GM19351 (cell line): Measurements from ENCODE around the gene NXPH2.

ENCODE experiments used
- ATAC-seq: cut with Tn5 transposase; IDR thresholded peaks from one replicate; pipeline ENCODE4 v1.9.1; 2021; ENCODE audit warnings: mild to moderate bottlenecking, moderate library complexity; ENCODE audit not compliant: unreplicated experiment

Gene NXPH2

DNA sequence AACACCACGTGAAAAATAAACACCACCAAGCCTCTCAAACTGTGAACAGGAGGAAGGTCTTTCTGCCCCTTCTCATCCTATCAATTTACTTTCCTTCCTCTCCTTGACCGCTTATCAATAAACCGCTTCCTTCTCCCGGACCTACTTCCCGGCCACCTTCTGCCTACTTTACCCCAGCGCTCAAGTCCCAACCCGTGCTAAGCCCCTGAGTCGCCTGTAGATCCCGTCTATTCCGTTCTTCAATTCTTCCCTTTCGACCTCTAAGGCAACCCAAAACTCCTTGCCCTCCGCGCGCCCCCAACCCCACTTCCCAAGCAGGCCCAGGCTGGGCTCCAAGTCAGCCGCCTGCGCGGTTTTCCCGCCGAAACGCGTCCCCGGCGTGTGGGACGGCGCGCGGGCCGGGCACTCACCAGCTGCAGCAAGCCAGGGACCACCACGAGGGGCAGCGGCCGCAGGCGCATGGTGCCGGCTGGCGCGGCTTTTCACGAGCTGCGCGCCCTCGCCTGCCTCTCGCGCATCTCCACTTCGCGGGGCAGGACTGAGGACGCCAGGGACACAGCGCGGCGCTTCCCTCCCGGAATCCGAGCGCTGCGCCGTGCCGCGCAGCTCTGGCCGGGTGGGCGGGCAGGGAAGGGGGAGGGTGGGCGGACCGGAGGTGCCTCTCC is at the start of gene NXPH2:
Gene NXPH2 (minus strand): TSS at position 610 of the 665 bp plus-strand sequence. CDS start 149 bp downstream, at position 461.
- no peak for ATAC-seq

DNA sequence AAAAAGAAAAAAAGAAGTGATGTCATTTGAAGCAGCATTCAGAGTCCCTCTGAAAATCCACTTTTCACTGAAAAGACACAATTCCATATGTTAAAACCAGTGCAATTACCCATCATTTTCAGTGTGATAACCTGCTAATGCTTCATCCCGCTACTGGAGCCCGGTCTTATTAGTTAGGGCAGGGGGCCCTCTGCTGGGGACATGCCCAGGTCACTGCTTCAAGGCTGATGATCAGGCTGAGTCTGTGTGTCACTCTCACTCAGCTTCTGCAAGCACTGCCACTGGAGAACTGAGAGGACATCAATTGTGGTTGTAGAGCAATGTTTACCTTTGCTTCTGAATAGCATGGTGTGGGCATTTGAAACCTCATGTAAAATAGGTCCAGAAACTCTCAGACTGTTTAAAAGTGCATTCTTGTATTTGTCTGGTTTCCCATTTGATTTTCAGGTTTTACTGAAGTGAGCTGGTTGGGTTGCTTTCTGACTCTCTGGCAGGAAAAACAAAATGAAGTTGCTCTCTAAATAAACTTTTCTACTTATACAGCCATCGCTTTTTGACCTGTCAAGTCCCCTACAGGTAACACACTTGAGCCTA is 49.2 kb upstream of the NXPH2 start:
- peak; percentile 74 for ATAC-seq

DNA sequence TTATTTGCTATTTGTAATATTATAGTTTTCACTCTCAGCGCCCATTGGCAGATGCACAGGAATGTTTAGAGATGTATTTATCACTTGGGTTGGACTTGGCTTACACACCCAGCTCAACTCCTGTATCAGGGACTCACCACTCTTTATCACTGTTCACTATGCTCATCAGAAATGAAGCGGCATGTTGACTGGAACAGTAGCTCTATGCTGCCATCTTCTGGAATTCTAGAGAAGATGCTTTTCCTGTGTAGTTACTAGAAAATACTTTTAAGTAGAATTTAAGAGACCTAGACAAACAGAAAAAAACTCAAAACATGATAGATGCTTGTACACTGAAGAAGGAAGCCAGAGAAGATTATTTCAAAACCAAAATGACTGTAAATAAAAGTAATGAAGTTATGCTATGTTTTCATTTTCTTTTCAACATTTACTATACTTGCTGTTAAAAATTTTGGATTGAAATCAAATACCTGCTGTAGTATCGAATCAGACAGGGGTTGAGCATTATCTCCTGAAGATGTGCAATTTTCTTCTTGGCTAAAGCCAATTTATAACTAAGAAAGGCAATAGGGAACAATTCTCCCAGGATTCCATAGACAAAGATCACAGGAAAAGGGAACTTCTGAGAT is 47.4 kb upstream of the NXPH2 start:
- ATAC-seq, result peak; percentile 73

GRCh38 chr2:138823666-138824065 is 43.5 kb upstream of the NXPH2 start:
- ATAC-seq, result no peak

DNA sequence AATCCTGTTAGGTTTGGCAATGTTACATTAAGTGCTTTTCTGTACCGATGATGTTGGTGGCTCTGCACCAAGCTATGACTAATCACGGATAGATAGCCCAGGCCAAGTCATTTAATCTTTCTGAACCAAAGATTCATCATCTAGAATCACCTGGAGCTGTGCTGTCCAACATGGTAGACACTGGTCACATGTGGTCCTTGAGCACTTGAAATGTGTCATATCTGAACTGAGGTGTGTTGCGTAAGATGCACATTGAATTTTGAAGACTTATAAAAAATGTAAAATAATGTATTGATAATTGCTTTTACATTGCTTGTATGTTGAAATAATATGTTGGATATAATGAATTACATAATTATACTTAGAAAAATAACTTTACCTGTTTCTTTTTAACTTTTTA is 39.8 kb upstream of the NXPH2 start:
- ATAC-seq, result no peak

GRCh38 chr2:138818556-138818955 is 38.4 kb upstream of the NXPH2 start:
- no peak for ATAC-seq

GRCh38 chr2:138814123-138814898 is 34.1 kb upstream of the NXPH2 start:
- peak; percentile 68 for ATAC-seq

DNA sequence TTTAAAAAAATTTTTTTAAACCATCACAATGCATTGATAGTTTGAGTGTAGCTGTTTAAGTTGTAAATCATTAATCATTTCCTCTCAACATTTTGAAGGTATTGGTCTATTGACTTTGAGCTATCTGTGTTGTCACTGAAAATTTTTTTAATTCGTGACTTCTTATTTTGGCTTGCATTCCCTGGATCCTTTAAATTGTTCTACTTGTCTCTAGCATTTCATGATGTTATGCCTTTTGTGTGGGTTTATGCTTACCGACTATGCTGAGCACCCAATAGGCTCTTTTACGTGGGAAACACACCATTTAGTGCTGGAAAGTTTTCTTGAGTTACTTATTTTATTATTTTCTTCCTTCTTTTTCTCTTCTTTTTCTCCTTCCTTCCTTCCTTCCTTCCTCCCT is 31.2 kb upstream of the NXPH2 start:
- ATAC-seq, result no peak

DNA sequence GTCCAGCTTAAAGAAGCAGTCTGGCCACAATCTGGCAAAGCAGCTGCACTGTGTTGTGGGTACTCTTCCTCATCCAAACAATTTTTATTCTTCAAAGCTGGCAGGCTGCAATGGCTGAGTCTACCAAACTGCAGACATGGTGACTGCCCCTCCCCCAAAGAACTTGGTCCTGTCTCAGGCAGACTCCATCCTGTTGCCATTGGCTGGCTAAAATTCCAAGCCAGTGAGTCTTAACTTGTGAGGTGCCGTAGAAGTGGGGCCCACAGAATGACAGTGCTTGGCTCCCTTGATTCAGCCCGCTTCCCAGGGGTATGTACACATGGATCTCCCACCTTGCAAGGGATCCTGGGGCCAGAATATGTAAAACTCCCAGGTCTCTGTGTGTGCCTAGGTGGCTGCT is 14.5 kb upstream of the NXPH2 start:
- ATAC-seq, result no peak

GRCh38 chr2:138787053-138787666 is 7.0 kb upstream of the NXPH2 start:
- ATAC-seq, result peak; percentile 47

DNA sequence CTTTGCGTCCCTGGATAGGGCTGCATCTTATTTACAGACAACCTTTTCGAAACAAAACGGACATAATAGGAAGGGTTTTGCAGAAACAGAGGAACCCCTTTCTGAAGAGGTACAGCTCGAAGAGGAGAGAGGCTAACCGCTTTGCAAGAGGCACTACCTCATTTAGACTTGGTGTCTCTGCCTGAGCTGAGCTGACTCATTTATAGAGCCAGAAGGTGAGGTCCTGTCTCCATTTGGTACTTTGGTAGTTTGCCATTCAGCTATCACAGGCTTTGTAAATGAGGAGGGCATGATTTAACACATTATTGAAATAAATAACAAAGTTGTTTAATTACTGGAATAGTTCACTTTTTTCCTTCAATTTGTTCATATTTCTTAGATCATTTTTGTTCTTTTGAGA is 2.2 kb upstream of the NXPH2 start:
- peak; percentile 65 for ATAC-seq

DNA sequence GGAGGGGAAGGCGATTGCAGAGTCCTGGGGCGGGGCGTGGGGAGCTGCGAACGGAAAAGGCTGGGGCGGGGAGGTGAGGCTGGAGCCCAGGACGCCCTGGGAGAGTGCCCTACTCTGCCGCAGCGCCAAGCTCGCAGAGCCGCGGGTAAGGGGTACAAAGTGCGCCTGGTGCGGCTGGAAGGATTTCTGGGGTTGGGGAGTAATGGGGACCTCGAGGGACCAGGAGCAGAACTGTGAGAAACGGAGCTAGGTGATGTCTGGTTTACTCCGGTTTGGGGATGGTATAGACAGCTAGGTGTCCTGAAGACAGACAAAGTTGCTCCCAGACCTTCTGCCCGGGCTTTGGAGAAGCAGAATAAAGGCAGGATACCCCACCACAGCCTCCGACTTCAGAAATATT is 718 bp upstream of the NXPH2 start:
- ATAC-seq, result no peak

GRCh38 chr2:138780446-138780880 is 273 bp upstream of the NXPH2 start:
- no peak for ATAC-seq

DNA sequence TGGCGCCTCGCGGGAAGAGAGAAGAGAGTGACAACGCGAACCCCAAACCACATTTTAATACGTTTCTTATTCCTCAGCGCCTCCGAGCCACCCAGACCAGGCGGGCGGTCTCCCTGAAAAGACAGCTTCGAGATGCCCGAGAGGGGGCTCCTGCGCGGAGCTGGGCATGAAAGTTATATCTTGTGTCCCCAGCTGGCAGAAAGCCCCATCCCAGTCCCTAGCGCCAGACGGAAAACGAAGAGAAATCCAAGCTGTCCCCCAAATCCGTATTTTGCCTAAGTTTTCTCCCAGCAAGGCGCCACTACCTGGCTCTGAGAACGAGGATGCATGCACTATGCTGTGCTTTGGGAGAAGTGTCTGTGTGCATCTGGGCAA is 797 bp downstream of the NXPH2 start:
- ATAC-seq, result no peak

GRCh38 chr2:138777996-138778395 is 2.2 kb downstream of the NXPH2 start:
- no peak for ATAC-seq

DNA sequence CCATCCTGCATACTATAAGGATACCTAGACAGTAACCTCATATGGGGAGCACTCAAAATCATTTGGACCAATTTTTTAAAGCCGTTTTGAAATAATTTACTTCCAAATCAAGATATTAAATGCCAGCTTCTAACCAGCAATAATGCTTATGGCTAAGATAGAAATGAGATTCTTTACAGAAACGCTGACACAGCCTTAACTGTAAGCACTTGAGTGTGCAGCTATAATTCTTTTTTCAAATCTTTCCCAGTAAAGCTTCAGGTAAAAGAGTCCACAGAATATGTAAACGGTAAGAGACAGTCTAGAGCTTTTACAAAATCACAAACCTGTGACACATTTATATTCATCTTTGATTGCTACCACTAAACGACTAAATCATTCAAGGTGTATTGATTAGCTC is 4.5 kb downstream of the NXPH2 start:
- no peak for ATAC-seq

- ATAC-seq, result no peak
These were observed 8.7 kb downstream of the NXPH2 start for GRCh38 chr2:138771534-138771933.

- ATAC-seq, result no peak
These were observed 13.1 kb downstream of the NXPH2 start for GRCh38 chr2:138767101-138767500.

- ATAC-seq, result no peak
These were observed 13.7 kb downstream of the NXPH2 start for GRCh38 chr2:138766464-138766863.

GRCh38 chr2:138763971-138764370 is 16.2 kb downstream of the NXPH2 start:
- ATAC-seq, result no peak

DNA sequence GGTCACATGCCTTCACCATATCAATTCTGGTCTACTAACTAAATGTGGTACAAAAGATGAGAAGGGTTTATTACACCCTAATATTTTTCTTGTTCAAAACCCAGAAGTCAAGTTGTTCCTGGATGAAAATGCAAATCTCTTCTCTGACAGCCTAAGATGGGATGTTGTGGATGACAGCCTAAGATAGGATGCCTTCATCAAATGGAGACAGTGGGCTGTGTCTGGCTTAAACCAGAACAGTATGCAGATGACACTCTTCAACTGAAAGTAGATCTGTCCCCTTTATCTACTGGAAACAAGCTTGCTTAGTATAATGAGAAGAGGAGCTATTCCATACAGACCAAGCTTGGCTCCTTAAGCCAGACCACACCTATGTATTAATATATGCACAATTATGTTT is 17.7 kb downstream of the NXPH2 start:
- ATAC-seq, result no peak
